IMR-90 (cell line): ENCODE data around the gene TNFSF12. TPM values are rescaled to one million over a fixed set of nuclear protein-coding genes. Genes with fewer than 3 reads are reported as not detected.

Source experiments
- ATAC-seq: fragments of 200-7000 bp; cut with Tn5 transposase; 2 replicates; pipeline ENCODE4 v1.9.1; 2020; ENCODE audit warnings: low read depth, mild to moderate bottlenecking, moderate library complexity
- BruUV-seq: library from RNA; stranded (reverse); fragments of 400-500 nt; replicated peaks from 2 replicates; lab custom pipeline; 2021; lab: Mats Ljungman, UMichigan
- CTCF ChIA-PET: fragments of 300-600 bp; formaldehyde crosslinking; extraction: SDS; loops from one replicate; lab custom pipeline; 2021; ENCODE audit warnings: antibody characterized with exemption; lab: Yijun Ruan, JAX
- POLR2A ChIA-PET: fragments of 300-600 bp; sonication (Branson Sonifier 250); formaldehyde crosslinking; loops from one replicate; lab custom pipeline; 2022; ENCODE audit warnings: antibody characterized with exemption; ENCODE audit not compliant: unreplicated experiment; lab: Charles Lee
- DNase-seq: peaks from one replicate; pipeline ENCODE4 v3.0.0; 2013
- H2AFZ ChIP-seq: replicated peaks from 2 replicates; pipeline ENCODE3; 2013; ENCODE audit warnings: low read length, mild to moderate bottlenecking; ENCODE audit not compliant: poor library complexity
- H2AK5ac ChIP-seq: 2 replicates; pipeline ENCODE4 v1.6.1; 2013; ENCODE audit warnings: low read depth, low read length, inconsistent platforms
- H2AK9ac ChIP-seq: replicated peaks from 2 replicates; pipeline ENCODE3; 2013; ENCODE audit warnings: mild to moderate bottlenecking, low read depth, low read length, moderate library complexity; ENCODE audit not compliant: poor library complexity
- H2BK120ac ChIP-seq: 2 replicates; pipeline ENCODE4 v1.6.1; 2013; ENCODE audit warnings: low read depth, low read length, inconsistent platforms
- H2BK15ac ChIP-seq: 3 replicates; pipeline ENCODE4 v1.6.1; 2013; ENCODE audit warnings: low read depth, low read length, inconsistent platforms
- H2BK20ac ChIP-seq: 2 replicates; pipeline ENCODE4 v1.6.1; 2013; ENCODE audit warnings: low read depth, mild to moderate bottlenecking, inconsistent platforms, low read length, moderate library complexity
- H2BK5ac ChIP-seq: 2 replicates; pipeline ENCODE4 v1.6.1; 2013; ENCODE audit warnings: mild to moderate bottlenecking, low read depth, low read length, inconsistent platforms; ENCODE audit not compliant: poor library complexity, severe bottlenecking
- H3K14ac ChIP-seq: replicated peaks from 2 replicates; pipeline ENCODE4 v1.6.1; 2013; ENCODE audit warnings: low read depth, low read length, inconsistent platforms
- H3K18ac ChIP-seq: 2 replicates; pipeline ENCODE4 v1.6.1; 2013; ENCODE audit warnings: low read depth, low read length, control low read depth
- H3K23ac ChIP-seq: 2 replicates; pipeline ENCODE4 v1.6.1; 2013; ENCODE audit warnings: low read depth, low read length, inconsistent platforms
- H3K27ac ChIP-seq: 2 replicates; pipeline ENCODE4 v1.5.1; 2013; ENCODE audit warnings: mild to moderate bottlenecking, control low read depth, low read length; ENCODE audit not compliant: insufficient read depth
- H3K27me3 ChIP-seq: 2 replicates; pipeline ENCODE4 v1.6.1; 2013; ENCODE audit warnings: low read length; ENCODE audit not compliant: control insufficient read depth, insufficient read depth
- H3K36me3 ChIP-seq: 2 replicates; pipeline ENCODE4 v1.6.1; 2013; ENCODE audit warnings: low read length, mixed read lengths; ENCODE audit not compliant: control insufficient read depth, insufficient read depth
- H3K4ac ChIP-seq: 2 replicates; pipeline ENCODE4 v1.6.1; 2013; ENCODE audit warnings: low read depth, low read length, inconsistent platforms
- H3K4me1 ChIP-seq: 2 replicates; pipeline ENCODE4 v1.6.1; 2013; ENCODE audit warnings: low read length, mixed read lengths; ENCODE audit not compliant: control insufficient read depth, insufficient read depth
- H3K4me2 ChIP-seq: 2 replicates; pipeline ENCODE4 v1.6.1; 2013; ENCODE audit warnings: low read depth, mild to moderate bottlenecking, control low read depth, low read length, moderate library complexity
- H3K4me3 ChIP-seq: 2 replicates; pipeline ENCODE4 v1.5.1; 2013; ENCODE audit warnings: low read depth, mild to moderate bottlenecking, control low read depth, low read length, moderate library complexity; ENCODE audit not compliant: insufficient read depth
- H3K56ac ChIP-seq: 2 replicates; pipeline ENCODE4 v1.6.1; 2013; ENCODE audit warnings: low read length, inconsistent platforms; ENCODE audit not compliant: insufficient read depth; ENCODE audit errors: extremely low read depth
- H3K79me1 ChIP-seq, 2 experiments: 2 replicates each; pipeline ENCODE4 v1.6.1; 2013; ENCODE audit warnings: low read length in 2 of 2, inconsistent platforms in 1 of 2, low read depth in 1 of 2
- H3K9ac ChIP-seq: 2 replicates; pipeline ENCODE4 v1.6.1; 2013; ENCODE audit warnings: low read depth, low read length, control low read depth
- H3K9me1 ChIP-seq: 2 replicates; pipeline ENCODE4 v1.6.1; 2013; ENCODE audit warnings: low read length, inconsistent platforms; ENCODE audit not compliant: insufficient read depth
- H3K9me3 ChIP-seq: 2 replicates; pipeline ENCODE4 v1.6.1; 2013; ENCODE audit warnings: low read length; ENCODE audit not compliant: control insufficient read depth, insufficient read depth
- H4K20me1 ChIP-seq: 2 replicates; pipeline ENCODE4 v1.6.1; 2013; ENCODE audit warnings: low read length, inconsistent platforms; ENCODE audit not compliant: insufficient read depth
- H4K5ac ChIP-seq: 2 replicates; pipeline ENCODE4 v1.6.1; 2013; ENCODE audit warnings: mild to moderate bottlenecking, low read depth, low read length, control low read depth
- H4K8ac ChIP-seq, 2 experiments: 2 replicates each; pipeline ENCODE4 v1.6.1; 2013; ENCODE audit warnings: low read depth in 2 of 2, low read length in 2 of 2, control low read depth in 1 of 2, inconsistent platforms in 1 of 2
- H4K91ac ChIP-seq: 2 replicates; pipeline ENCODE4 v1.6.1; 2013; ENCODE audit warnings: low read depth, low read length, inconsistent platforms; ENCODE audit not compliant: insufficient read depth
- BHLHE40 ChIP-seq: fragments of 150-350 bp; IDR thresholded peaks from 2 replicates; pipeline ENCODE4 v1.6.1; 2016; ENCODE audit warnings: mild to moderate bottlenecking, low read depth, low read length
- CEBPB ChIP-seq: IDR thresholded peaks from 2 replicates; pipeline ENCODE4 v1.6.1; 2012; ENCODE audit warnings: low read depth, low read length, improper control_type of control experiment
- CHD1 ChIP-seq: IDR thresholded peaks from 2 replicates; pipeline ENCODE4 v1.6.1; 2012; ENCODE audit warnings: low read depth, low read length, improper control_type of control experiment
- CTCF ChIP-seq: conservative IDR thresholded peaks from 2 replicates; pipeline ENCODE4 v1.5.1; 2012; ENCODE audit warnings: mild to moderate bottlenecking, low read depth, low read length, improper control_type of control experiment
- ELK1 ChIP-seq: fragments of 150-350 bp; IDR thresholded peaks from 2 replicates; pipeline ENCODE4 v1.6.1; 2016; ENCODE audit warnings: low read depth, mild to moderate bottlenecking, low read length, moderate library complexity, borderline replicate concordance
- FOS ChIP-seq: fragments of 150-350 bp; IDR thresholded peaks from 2 replicates; pipeline ENCODE4 v1.6.1; 2016; ENCODE audit warnings: low read depth, low read length
- MAFK ChIP-seq: IDR thresholded peaks from 2 replicates; pipeline ENCODE4 v1.6.1; 2012; ENCODE audit warnings: low read depth, low read length, improper control_type of control experiment
- MXI1 ChIP-seq: IDR thresholded peaks from 2 replicates; pipeline ENCODE4 v1.6.1; 2012; ENCODE audit warnings: low read depth, mild to moderate bottlenecking, low read length, moderate library complexity, borderline replicate concordance
- NFE2L2 ChIP-seq: fragments of 150-350 bp; IDR thresholded peaks from 2 replicates; pipeline ENCODE4 v1.6.1; 2016; ENCODE audit warnings: low read depth, mild to moderate bottlenecking, low read length
- POLR2A ChIP-seq: IDR thresholded peaks from 2 replicates; pipeline ENCODE4 v1.6.1; 2012; ENCODE audit warnings: mild to moderate bottlenecking, low read depth, low read length
- RAD21 ChIP-seq: IDR thresholded peaks from 2 replicates; pipeline ENCODE4 v1.6.1; 2012; ENCODE audit warnings: low read length, improper control_type of control experiment
- RCOR1 ChIP-seq: IDR thresholded peaks from 2 replicates; pipeline ENCODE4 v1.6.1; 2012; ENCODE audit warnings: mild to moderate bottlenecking, low read length, improper control_type of control experiment; ENCODE audit not compliant: insufficient replicate concordance
- RFX5 ChIP-seq: IDR thresholded peaks from 2 replicates; pipeline ENCODE4 v1.8.0; 2012; ENCODE audit warnings: low read depth, mild to moderate bottlenecking, low read length, moderate library complexity
- SMC3 ChIP-seq: fragments of 150-350 bp; IDR thresholded peaks from 2 replicates; pipeline ENCODE4 v1.6.1; 2016; ENCODE audit warnings: low read depth, mild to moderate bottlenecking, antibody characterized with exemption, low read length, moderate library complexity
- USF2 ChIP-seq: fragments of 150-350 bp; IDR thresholded peaks from 2 replicates; pipeline ENCODE4 v1.6.1; 2017; ENCODE audit warnings: mild to moderate bottlenecking, antibody characterized with exemption, low read length, low read depth
- WGBS, 2 experiments: methylation state at CpG; one replicate each; pipeline versions ENCODE4 v1.1.5 to v1.1.7; 2013; ENCODE audit warnings: missing lambda C conversion rate in 2 of 2; ENCODE audit not compliant: insufficient read length in 1 of 2; ENCODE audit errors: extremely low coverage in 2 of 2; 5-methylcytosine and 5-hydroxymethylcytosine counted together
- dilution Hi-C: fragments of 300-500 bp; cut with HindIII; formaldehyde crosslinking; loops from one replicate; pipeline ENCODE4 v1.14.3; 2018; ENCODE audit warnings: low sequenced_read_pairs; ENCODE audit not compliant: unreplicated experiment
- in situ Hi-C: fragments of 300-500 bp; cut with MboI; formaldehyde crosslinking; loops from 3 replicates; pipeline ENCODE4 v1.14.3; 2019; ENCODE audit warnings: low sequenced_read_pairs, inconsistent platforms, mixed read lengths
- intact Hi-C: fragments of 100-400 bp; cut with micrococcal nuclease; formaldehyde crosslinking; loops from 2 replicates; pipeline ENCODE4 v1.10.0; 2022
- polyA plus RNA-seq, 3 experiments: library from polyadenylated mRNA; depleted of rRNA; stranded (reverse); fragments of >200 nt; gene quantifications; 2 replicates each; pipeline ENCODE4 v1.2.3, GENCODE V29; 2012; ENCODE audit warnings: low replicate concordance in 1 of 3
- total RNA-seq: library from RNA; depleted of rRNA; stranded (reverse); fragments of >200 nt; gene quantifications from 2 replicates; pipeline ENCODE4 v1.2.3, GENCODE V29; 2012

TNFSF12 gene
- total and polyA plus RNA-seq, 2 of the 4 experiments (the other 2 are of a cell fraction): 2.7 to 22.0 TPM

GRCh38 chr17:7515911-7516610, 32.8 kb upstream of the TNFSF12 start:
- Histone ChIP-seq H2BK20ac (no peak overlapping the region), H3K4ac (no peak overlapping the region), H3K4me3 (no peak overlapping the region), H3K56ac (no peak overlapping the region), H3K9me3 (no peaks in the 10 kb centered on the region), H3K27me3 (no peaks in the 10 kb centered on the region), H4K8ac (no peak overlapping the region), H3K27ac (no peak overlapping the region), H4K20me1 (peaks cover 3% of the 10 kb centered on the region; the same call in 1 of the 2 replicates), H3K14ac (no peak overlapping the region), H3K18ac (no peak overlapping the region), H2BK15ac (no peak overlapping the region), H2AK9ac (no peak overlapping the region), H2AFZ (no peak overlapping the region), H2BK120ac (no peak overlapping the region), H3K79me1 (0 out of 4 replicates have a peak, but pooled peaks cover 0 to 4% of the 10 kb centered on the region in 2 experiments), H3K4me2 (no peak overlapping the region), H3K23ac (no peak overlapping the region), H4K91ac (no peak overlapping the region), H3K9ac (no peak overlapping the region), H4K5ac (no peak overlapping the region), H2BK5ac (no peak overlapping the region), H3K9me1 (no peaks in the 10 kb centered on the region), H3K36me3 (peaks cover 38% of the 10 kb centered on the region), H2AK5ac (no peak overlapping the region), H3K4me1 (0 out of 2 replicates have a peak, but pooled peaks cover 1% of the 10 kb centered on the region)
- 82% methylated on average over 2 of the region's 13 CpGs; no CpG with 5 or more reads in 1 of the 2 experiments for WGBS, 2 experiments
- CTCF ChIA-PET: interaction anchor here (1.1 to 3.7 kb wide), 2 partner anchors 21 to 45 kb away, joined by 3 to 24 read pairs; partner anchors contain the start of gene SENP3
- no peak for DNase-seq
- BruUV-seq: no TSS peak
- in situ Hi-C loops: no loop called here
- dilution Hi-C loops: no loop called here
- POLR2A ChIA-PET: no interaction called here
- intact Hi-C loops: no loop called here
- ATAC-seq: no peak
- TF ChIP-seq CTCF (no peak), CEBPB (no peak), POLR2A (no peak), FOS (no peak), NFE2L2 (no peak), BHLHE40 (no peak), RCOR1 (no peak), SMC3 (no peak), MXI1 (no peak), USF2 (no peak), RFX5 (no peak), ELK1 (no peak), RAD21 (no peak), CHD1 (no peak), MAFK (no peak)
